Measurements from ENCODE around the gene ADAMTSL5. TPM values are rescaled to one million over a fixed set of nuclear protein-coding genes. Genes with fewer than 3 reads are reported as not detected.

Gene ADAMTSL5
- total RNA-seq, 1 experiment from 2014 or later = 20.6 TPM

GRCh38 chr19:1505991-1506881 lies 6.6 kb downstream of the ADAMTSL5 start:
- intact Hi-C loops (cut with micrococcal nuclease; ENCODE audit: unreplicated experiment) = no loop called here
- Histone ChIP-seq H3K27ac (ENCODE audit: low read length) (no peak overlapping the region), H3K36me3 (ENCODE audit: control insufficient read depth, insufficient read depth, low read length) (no peaks in the 10 kb centered on the region), H3K9me3 (ENCODE audit: control insufficient read depth, insufficient read depth, low read depth, low read length) (no peaks in the 10 kb centered on the region), H3K4me3 (ENCODE audit: low read depth in 2 of 2, low read length in 2 of 2) (no peak overlapping the region), H3K27me3 (ENCODE audit: control insufficient read depth, insufficient read depth, low read length) (no peaks in the 10 kb centered on the region), H3K4me1 (ENCODE audit: control insufficient read depth, insufficient read depth, low read length) (no peaks in the 10 kb centered on the region)
- no peak for TF ChIP-seq POLR2AphosphoS5 (IDR thresholded peaks at IDR 0.05; ENCODE audit: low read depth, low read length)
- TF ChIP-seq SIN3A (IDR thresholded peaks at IDR 0.05; ENCODE audit: borderline replicate concordance, insufficient read depth, low read depth, low read length) = no peak
- no peak for TF ChIP-seq CTCF (IDR thresholded peaks at IDR 0.05)
- TF ChIP-seq REST (IDR thresholded peaks at IDR 0.05; ENCODE audit: insufficient read depth in 1 of 2, low read depth in 2 of 2, low read length in 1 of 2) = no peak
- TF ChIP-seq TCF7L2 (IDR thresholded peaks at IDR 0.05; ENCODE audit: low read depth, low read length) = no peak
- no peak for ATAC-seq
- BruUV-seq (replicated peaks) = no TSS peak
- DNase-seq (ENCODE audit: low read depth, low spot score) = no peak
- ChIA-PET POLR2A (no interaction called here), CTCF (no interaction called here)
- in situ Hi-C loops (cut with HindIII; ENCODE audit: low pct_unique_long_range_greater_than_20kb, low sequenced_read_pairs) = no loop called here

DNA sequence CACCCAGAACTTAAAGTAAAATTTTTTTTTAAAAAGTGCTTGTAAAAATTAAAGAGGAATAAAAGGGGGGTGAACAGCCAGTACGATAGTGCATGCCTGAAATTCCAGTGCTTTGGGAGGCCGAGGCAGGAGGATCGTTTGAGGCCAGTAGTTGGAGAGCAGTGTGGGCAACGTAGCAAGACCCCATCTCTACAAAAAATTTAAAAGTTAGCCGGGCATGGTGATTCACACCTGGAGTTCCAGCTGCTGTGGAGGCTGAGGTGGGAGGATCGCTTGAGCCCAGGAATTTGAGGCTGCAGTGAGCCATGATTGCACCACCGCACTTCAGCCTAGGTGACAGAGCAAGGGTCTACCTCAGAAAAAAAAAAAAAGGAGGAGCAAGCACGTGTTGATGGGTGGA lies 7.8 kb downstream of the ADAMTSL5 start:
- POLR2A ChIA-PET = no interaction called here

More for the DNA sequence above, 7.8 kb downstream of the ADAMTSL5 start:
- no TSS peak for BruUV-seq (replicated peaks)
- Histone ChIP-seq H3K4me3 (ENCODE audit: low read depth in 2 of 2, low read length in 2 of 2) (no peak overlapping the region), H3K27me3 (ENCODE audit: control insufficient read depth, insufficient read depth, low read length) (no peaks in the 10 kb centered on the region), H3K4me1 (ENCODE audit: control insufficient read depth, insufficient read depth, low read length) (no peaks in the 10 kb centered on the region), H3K36me3 (ENCODE audit: control insufficient read depth, insufficient read depth, low read length) (no peaks in the 10 kb centered on the region), H3K9me3 (ENCODE audit: control insufficient read depth, insufficient read depth, low read depth, low read length) (no peaks in the 10 kb centered on the region), H3K27ac (ENCODE audit: low read length) (no peak overlapping the region)
- DNase-seq (ENCODE audit: low read depth, low spot score) = no peak
- TF ChIP-seq SIN3A (IDR thresholded peaks at IDR 0.05; ENCODE audit: borderline replicate concordance, insufficient read depth, low read depth, low read length) (no peak), CTCF (IDR thresholded peaks at IDR 0.05) (no peak), REST (IDR thresholded peaks at IDR 0.05; ENCODE audit: insufficient read depth in 1 of 2, low read depth in 2 of 2, low read length in 1 of 2) (no peak)
- intact Hi-C loops (cut with micrococcal nuclease; ENCODE audit: unreplicated experiment) = no loop called here
- in situ Hi-C loops (cut with HindIII; ENCODE audit: low pct_unique_long_range_greater_than_20kb, low sequenced_read_pairs) = no loop called here
- CTCF ChIA-PET = interaction anchor here (0.6 kb wide), 1 partner anchor 600 kb away, joined by 8 read pairs; no protein-coding TSS in a partner anchor
- ATAC-seq = no peak

Measured in Panc1 (cell line).